ENCODE results near the gene CHMP6.

The CHMP6 gene

GRCh38 chr17:80955671-80956280 lies 35.9 kb upstream of the CHMP6 start:
- DNase-seq = no peak

- no peak for DNase-seq
These were observed 35.1 kb upstream of the CHMP6 start for GRCh38 chr17:80956321-80957190.

DNA sequence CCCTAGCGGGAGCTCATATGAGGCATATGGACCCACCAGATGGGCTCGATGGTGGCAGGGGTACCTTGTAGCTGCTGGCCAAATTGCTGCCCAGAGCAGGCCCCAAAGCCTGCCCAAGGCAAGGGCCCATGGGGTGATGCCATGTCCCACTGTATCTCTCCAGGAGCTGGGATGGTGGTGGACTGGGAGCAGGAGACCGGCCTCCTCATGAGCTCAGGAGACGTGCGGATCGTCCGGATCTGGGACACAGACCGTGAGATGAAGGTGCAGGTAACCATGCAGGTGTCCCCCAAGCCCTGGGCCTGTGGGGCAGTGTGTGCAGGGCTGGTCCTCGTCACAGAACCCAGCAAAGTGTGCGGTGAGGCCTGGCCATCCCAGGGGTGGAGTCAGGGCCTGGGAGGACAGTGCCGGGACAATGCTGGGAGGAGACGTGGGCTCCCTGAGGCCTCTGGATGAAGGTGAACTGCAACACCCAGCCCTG lies 34.1 kb upstream of the CHMP6 start:
- DNase-seq = no peak

- no peak for DNase-seq
These were observed 32.2 kb upstream of the CHMP6 start for GRCh38 chr17:80959330-80960036.

GRCh38 chr17:80960037-80960796 lies 31.4 kb upstream of the CHMP6 start:
- DNase-seq = no peak

GRCh38 chr17:80960797-80961452 lies 30.7 kb upstream of the CHMP6 start:
- no peak for DNase-seq

GRCh38 chr17:80961541-80962330 lies 29.9 kb upstream of the CHMP6 start:
- DNase-seq = peak; percentile 36

DNA sequence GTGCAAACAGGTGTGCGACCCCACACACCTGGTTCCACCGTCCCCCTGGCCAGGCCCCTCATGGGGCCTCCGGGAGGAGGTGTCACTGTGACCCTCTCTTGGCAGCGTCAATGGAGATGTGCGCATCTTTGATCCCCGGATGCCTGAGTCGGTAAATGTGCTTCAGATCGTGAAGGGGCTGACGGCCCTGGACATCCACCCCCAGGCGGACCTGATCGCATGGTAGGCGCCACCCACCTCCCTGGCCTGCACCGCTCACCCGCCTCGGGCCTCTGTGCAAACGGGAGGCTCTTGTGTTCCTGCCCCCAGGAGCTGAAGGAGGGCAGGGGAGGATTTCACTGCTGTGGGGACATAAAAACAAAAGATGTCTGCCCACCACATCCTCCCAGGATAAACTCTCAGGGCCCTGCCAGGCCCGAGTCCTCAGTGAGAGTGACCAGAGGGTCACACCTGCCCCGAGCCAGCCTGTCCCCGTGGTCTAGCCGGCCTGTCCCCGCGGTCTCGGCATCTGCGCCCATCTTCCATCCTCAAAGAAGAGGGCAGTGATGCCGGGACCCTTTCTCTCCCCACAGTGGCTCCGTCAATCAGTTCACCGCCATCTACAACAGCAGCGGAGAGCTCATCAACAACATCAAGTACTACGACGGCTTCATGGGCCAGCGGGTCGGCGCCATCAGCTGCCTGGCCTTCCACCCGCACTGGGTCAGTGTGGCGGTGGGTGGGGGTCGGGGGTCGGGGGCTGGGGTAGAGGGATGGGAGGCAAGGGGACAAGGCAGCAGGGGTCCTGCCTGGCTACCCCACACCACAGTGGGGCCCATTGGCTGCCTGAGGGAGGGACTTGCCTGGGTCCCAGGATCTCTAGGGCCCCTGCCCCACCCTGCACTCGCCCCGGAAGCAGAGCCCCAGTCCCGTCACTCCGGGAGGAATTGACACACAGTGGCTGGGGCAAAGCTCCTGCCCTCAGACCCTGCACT lies 29.0 kb upstream of the CHMP6 start:
- DNase-seq = peak; percentile 53

- DNase-seq = no peak
These were observed 27.7 kb upstream of the CHMP6 start for GRCh38 chr17:80963812-80964543.

- DNase-seq = no peak
These were observed 27.1 kb upstream of the CHMP6 start for GRCh38 chr17:80964544-80964856.

DNA sequence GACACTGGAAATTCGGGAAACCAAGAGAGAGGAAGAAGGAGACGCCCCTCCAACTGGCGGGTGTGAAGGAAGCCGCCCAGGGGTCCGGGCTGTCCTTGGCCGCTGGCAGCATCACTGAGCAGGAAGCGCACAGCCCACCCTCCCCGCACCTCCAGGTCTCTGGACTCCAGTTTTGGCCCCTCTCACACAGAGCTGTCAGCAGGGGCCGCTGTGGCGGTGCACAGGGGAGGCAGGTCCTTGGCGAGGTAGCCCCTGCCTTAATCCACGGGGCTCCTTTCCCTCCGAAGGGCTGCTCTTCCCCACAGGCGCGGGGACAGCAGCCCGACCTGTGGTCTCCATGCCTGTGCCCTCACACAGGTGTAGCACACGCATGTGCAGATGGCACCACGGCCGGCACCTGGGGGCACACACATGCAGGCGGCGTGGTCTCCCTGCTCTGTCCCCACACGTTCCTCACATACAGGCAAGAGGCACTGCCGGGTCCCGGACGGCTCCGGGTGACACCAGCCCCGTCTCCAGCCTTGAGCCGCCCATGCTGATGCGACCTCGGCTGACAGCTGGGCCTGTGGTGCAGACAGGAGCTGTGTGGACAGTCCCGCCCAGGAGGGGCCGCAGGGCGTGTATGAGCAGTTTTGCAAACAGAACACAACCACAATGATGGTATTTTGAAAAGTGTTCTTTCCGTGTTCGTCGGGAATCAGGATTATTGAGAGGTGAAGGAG lies 26.6 kb upstream of the CHMP6 start:
- DNase-seq = no peak

- no peak for DNase-seq
These were observed 26.0 kb upstream of the CHMP6 start for GRCh38 chr17:80965606-80966005.

- DNase-seq = no peak
These were observed 24.2 kb upstream of the CHMP6 start for GRCh38 chr17:80967404-80967872.

- DNase-seq = no peak
These were observed 23.0 kb upstream of the CHMP6 start for GRCh38 chr17:80968602-80969029.

DNA sequence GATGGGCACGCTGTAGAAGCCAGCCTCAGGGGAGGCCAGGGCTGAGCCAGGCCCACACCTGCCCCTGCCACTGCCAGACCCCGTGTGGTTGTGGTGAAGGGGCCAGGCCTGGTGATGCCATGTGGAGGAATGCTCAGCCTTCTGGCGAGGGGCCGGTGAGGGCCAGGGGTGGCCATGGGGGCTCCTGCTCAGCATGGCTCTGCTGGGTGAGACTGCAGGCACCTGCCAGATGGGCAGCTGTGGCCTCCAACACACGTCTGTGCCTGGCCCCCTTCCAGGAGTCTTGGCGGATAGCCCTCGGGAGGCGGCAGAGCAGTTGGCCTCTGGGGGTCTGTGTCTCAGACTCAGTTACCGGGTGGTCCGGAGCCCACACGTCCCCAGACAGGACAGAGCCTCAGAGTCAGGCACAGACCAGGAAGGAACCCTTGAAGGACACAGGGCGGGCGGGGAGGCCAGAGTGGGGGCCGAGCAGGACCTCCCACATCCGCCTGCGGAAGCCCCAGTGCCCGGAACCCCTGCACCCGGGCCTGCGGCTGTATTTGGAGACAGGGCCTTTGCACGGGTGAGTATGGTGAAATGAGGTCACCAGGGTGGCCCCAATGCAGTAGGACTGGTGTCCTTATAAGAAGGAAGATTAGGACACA lies 22.5 kb upstream of the CHMP6 start:
- no peak for DNase-seq

DNA sequence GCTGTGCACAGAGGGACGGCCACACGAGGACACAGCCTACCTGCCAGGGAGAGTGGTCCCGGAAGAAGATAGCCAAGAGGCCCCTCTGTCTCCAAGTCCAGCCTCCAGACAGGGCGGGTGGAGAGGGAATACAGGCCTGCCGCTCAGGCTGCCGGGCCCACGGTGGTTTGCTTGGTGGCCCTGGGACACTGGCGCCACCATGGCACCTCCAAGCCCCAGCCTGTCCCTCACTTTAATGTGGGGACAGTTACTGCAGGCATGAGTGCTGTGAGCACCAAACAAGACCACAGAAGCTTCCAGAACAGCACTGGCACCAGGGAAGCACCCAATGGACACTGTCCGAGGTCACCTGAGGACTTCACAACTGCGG lies 22.0 kb upstream of the CHMP6 start:
- DNase-seq = no peak

GRCh38 chr17:80970044-80970761 lies 21.4 kb upstream of the CHMP6 start:
- peak; percentile 51 for DNase-seq

Data from right kidney (tissue), 1 donor.